Mucosa of descending colon (tissue), 3 donors: Measurements from ENCODE around the gene NTMT2. TPM values are rescaled to one million over a fixed set of nuclear protein-coding genes. Genes with fewer than 3 reads are reported as not detected.
"Not testable (repeated sequence)": the region's sequence is repeated elsewhere in the genome, so short reads cannot be mapped to it uniquely, and the experiment has no call there.

Source experiments
- ATAC-seq: fragments of 200-7000 bp; cut with Tn5 transposase; one replicate; pipeline ENCODE4 v1.9.1; 2020; ENCODE audit warnings: mild to moderate bottlenecking, moderate library complexity
- DNase-seq, 3 donors: peaks; one replicate each; pipeline ENCODE4 v3.0.0-alpha.2; 2020
- H3K36me3 ChIP-seq: fragments of 200-600 bp; one replicate; pipeline ENCODE4 v1.8.0; 2021; ENCODE audit warnings: low read depth, mild to moderate bottlenecking
- H3K4me1 ChIP-seq: fragments of 200-600 bp; one replicate; pipeline ENCODE4 v1.8.0; 2021; ENCODE audit warnings: low read depth, mild to moderate bottlenecking
- H3K4me3 ChIP-seq: fragments of 200-600 bp; one replicate; pipeline ENCODE4 v1.8.0; 2021; ENCODE audit warnings: mild to moderate bottlenecking
- H3K9me3 ChIP-seq: fragments of 200-600 bp; one replicate; pipeline ENCODE4 v1.8.0; 2021; ENCODE audit warnings: mild to moderate bottlenecking
- CTCF ChIP-seq: fragments of 200-600 bp; IDR thresholded peaks from one replicate; pipeline ENCODE4 v1.8.0; 2022; ENCODE audit warnings: antibody characterized with exemption, mild to moderate bottlenecking
- intact Hi-C, 2 donors: fragments of 100-400 bp; cut with DNase I in 1 of 2; cut with micrococcal nuclease in 1 of 2; formaldehyde crosslinking; loops; one replicate each; pipeline versions ENCODE4 v1.11.0 to v1.11.1; 2022; cut with DNase I, micrococcal nuclease
- total RNA-seq, 3 donors: library from RNA; stranded (reverse); fragmentation: NEBNext Ultra II Directional in 2 of 3; extraction: Animal tissue kit (Norgen Biotek cat#: 25700) in 2 of 3; gene quantifications; one replicate each; pipeline versions ENCODE4 v1.2.1 to v1.2.4, GENCODE V29; 2021 to 2023
- donor health status: DM: no; HTN: no; CAD: no; lungs with moderate emphysema.
- donor health status: DM: no; HTN: no; CAD: no.
- donor health status: DM: no; HTN: yes; CAD: no.

Gene NTMT2
- total RNA-seq, 3 donors from 2014 or later = not detected

GRCh38 chr1:170157820-170158219 is 12.1 kb downstream of the NTMT2 start:
- TF ChIP-seq CTCF = no peak
- DNase-seq (no peak), ATAC-seq (no peak)

GRCh38 chr1:170162459-170163246 is 16.9 kb downstream of the NTMT2 start:
- no peak for TF ChIP-seq CTCF
- intact Hi-C loops = no loop called here
- no peaks in the 10 kb centered on the region for H3K9me3 ChIP-seq
- no peak for ATAC-seq
- H3K4me1 ChIP-seq = no peaks in the 10 kb centered on the region
- no peak overlapping the region for H3K4me3 ChIP-seq
- no peak for DNase-seq
- H3K36me3 ChIP-seq = no peaks in the 10 kb centered on the region

More at GRCh38 chr1:170157820-170158219, 12.1 kb downstream of the NTMT2 start:
- H3K4me1 ChIP-seq = no peaks in the 10 kb centered on the region
- H3K9me3 ChIP-seq = no peaks in the 10 kb centered on the region
- intact Hi-C loops = no loop called here
- no peaks in the 10 kb centered on the region for H3K36me3 ChIP-seq
- no peak overlapping the region for H3K4me3 ChIP-seq

- no peaks in the 10 kb centered on the region for H3K4me1 ChIP-seq
- intact Hi-C loops = no loop called here
- DNase-seq (no peak), ATAC-seq (no peak)
- no peak for TF ChIP-seq CTCF
- H3K4me3 ChIP-seq = no peak overlapping the region
- no peaks in the 10 kb centered on the region for H3K36me3 ChIP-seq
- H3K9me3 ChIP-seq = no peaks in the 10 kb centered on the region
Observed at GRCh38 chr1:170164103-170164763, 18.5 kb downstream of the NTMT2 start.

- Histone ChIP-seq H3K4me3 (no peak overlapping the region), H3K4me1 (no peaks in the 10 kb centered on the region), H3K9me3 (no peaks in the 10 kb centered on the region), H3K36me3 (no peaks in the 10 kb centered on the region)
- no peak for TF ChIP-seq CTCF
- intact Hi-C loops = no loop called here
- ATAC-seq (no peak), DNase-seq (no peak)
Observed at GRCh38 chr1:170166518-170167180, 20.9 kb downstream of the NTMT2 start.

GRCh38 chr1:170168265-170168664 is 22.5 kb downstream of the NTMT2 start:
- no peak for TF ChIP-seq CTCF
- ATAC-seq (no peak), DNase-seq (no peak)
- intact Hi-C loops = no loop called here
- no peaks in the 10 kb centered on the region for H3K36me3 ChIP-seq
- no peaks in the 10 kb centered on the region for H3K4me1 ChIP-seq
- no peak overlapping the region for H3K4me3 ChIP-seq
- H3K9me3 ChIP-seq = no peaks in the 10 kb centered on the region

- ATAC-seq, DNase-seq, H3K4me3 ChIP-seq, H3K4me1 ChIP-seq, H3K36me3 ChIP-seq, intact Hi-C loops, H3K9me3 ChIP-seq: not testable (repeated sequence)
Observed at GRCh38 chr1:170170513-170170912, 24.8 kb downstream of the NTMT2 start.
